G401 (cell line): Measurements from ENCODE around the gene MRPS5. TPM values are rescaled to one million over a fixed set of nuclear protein-coding genes. Genes with fewer than 3 reads are reported as not detected.
"Not testable (repeated sequence)": the region's sequence is repeated elsewhere in the genome, so short reads cannot be mapped to it uniquely, and the experiment has no call there.

ENCODE experiments used
- DNase-seq: peaks from one replicate; pipeline ENCODE4 v3.0.0-alpha.2; 2015; ENCODE audit warnings: low spot score
- in situ Hi-C: cut with HindIII; loops from 2 replicates; pipeline ENCODE4 v1.10.0; 2016; ENCODE audit warnings: low sequenced_read_pairs, mixed read lengths
- total RNA-seq: library from RNA; depleted of rRNA; stranded (reverse); fragments of >200 nt; shearing (Covaris generic); gene quantifications from 2 replicates; pipeline ENCODE4 v1.2.3, GENCODE V29; 2014; rRNA removed

MRPS5 gene
- total RNA-seq, 1 experiment from 2014 or later: 85.7 TPM

DNA sequence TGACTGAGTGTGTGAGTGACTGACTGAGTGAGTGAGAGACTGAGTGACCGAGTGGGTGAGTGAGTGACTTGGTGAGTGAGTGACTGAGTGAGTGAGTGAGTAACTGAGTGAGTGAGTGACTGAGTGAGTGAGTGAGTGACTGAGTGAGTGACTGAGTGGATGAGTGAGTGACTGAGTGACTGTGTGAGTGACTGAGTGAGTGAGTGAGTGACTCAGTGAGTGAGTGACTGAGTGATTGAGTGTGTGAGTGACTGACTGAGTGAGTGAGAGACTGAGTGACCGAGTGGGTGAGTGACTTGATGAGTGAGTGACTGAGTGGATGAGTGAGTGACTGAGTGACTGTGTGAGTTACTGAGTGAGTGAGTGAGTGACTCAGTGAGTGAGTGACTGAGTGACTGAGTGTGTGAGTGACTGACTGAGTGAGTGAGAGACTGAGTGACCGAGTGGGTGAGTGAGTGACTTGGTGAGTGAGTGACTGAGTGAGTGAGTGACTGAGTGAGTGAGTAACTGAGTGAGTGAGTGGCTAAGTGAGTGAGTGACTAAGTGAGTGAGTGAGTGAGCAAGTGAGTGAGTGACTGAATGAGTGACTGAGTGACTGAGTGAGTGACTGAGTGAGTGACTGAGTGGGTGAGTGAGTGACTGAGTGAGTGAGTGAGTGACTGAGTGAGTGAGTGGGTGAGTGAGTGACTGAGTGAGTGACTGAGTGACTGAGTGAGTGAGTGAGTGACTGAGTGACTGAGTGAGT is 83.6 kb downstream of the MRPS5 start:
- in situ Hi-C loops, DNase-seq: not testable (repeated sequence)

- DNase-seq: no peak
- in situ Hi-C loops: no loop called here
These were observed 84.2 kb downstream of the MRPS5 start for GRCh38 chr2:95037384-95037839.

GRCh38 chr2:95036596-95037383 is 84.8 kb downstream of the MRPS5 start:
- DNase-seq: no peak
- in situ Hi-C loops: no loop called here

Other genes with a start within 250 kb of the MRPS5 start
- not detected in 2 replicates for gene MAL, start 96.1 kb downstream of the MRPS5 start, total RNA-seq
- gene ZNF514, start 38.0 kb upstream of the MRPS5 start, total RNA-seq: 9.6 and 19.3 TPM in 2 replicates
- gene ZNF2, start 44.0 kb upstream of the MRPS5 start, total RNA-seq: 4.5 and 6.9 TPM in 2 replicates
- 2.5 and 2.6 TPM in 2 replicates for gene ZNF892, start 85.7 kb upstream of the MRPS5 start, total RNA-seq
- 0.03 TPM in 1 of 2 replicates, not detected in the other for gene PROM2, start 152.6 kb upstream of the MRPS5 start, total RNA-seq
- gene KCNIP3, start 175.5 kb upstream of the MRPS5 start, total RNA-seq: 0.43 TPM in 1 of 2 replicates, not detected in the other